ENCODE results near the gene PKMYT1. TPM values are rescaled to one million over a fixed set of nuclear protein-coding genes. Genes with fewer than 3 reads are reported as not detected.
A peak's percentile ranks its signal among the peaks of the same experiment; 100 is the strongest.

The PKMYT1 gene
- total and polyA plus RNA-seq, 2 of the 4 experiments (the other 2 are of a cell fraction): 1.8 to 14.9 TPM

DNA sequence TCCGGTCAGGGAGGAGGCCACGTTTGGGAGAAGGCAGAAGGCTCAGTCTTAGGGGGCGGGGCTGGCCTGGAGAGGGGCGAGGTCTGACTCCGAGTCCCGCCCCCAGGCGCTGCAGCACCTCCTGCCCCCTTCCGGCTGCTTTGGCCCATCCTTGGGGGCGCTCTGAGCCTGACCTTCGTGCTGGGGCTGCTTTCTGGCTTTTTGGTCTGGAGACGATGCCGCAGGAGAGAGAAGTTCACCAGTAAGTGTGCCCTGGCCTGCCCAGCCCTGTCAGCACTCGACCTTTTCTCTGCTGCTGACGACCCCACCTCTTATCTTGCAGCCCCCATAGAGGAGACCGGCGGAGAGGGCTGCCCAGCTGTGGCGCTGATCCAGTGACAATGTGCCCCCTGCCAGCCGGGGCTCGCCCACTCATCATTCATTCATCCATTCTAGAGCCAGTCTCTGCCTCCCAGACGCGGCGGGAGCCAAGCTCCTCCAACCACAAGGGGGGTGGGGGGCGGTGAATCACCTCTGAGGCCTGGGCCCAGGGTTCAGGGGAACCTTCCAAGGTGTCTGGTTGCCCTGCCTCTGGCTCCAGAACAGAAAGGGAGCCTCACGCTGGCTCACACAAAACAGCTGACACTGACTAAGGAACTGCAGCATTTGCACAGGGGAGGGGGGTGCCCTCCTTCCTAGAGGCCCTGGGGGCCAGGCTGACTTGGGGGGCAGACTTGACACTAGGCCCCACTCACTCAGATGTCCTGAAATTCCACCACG, 41.4 kb upstream of the PKMYT1 start (continued):
- peak; percentile 26 for TF ChIP-seq RCOR1 (IDR thresholded peaks at IDR 0.05; ENCODE audit: insufficient replicate concordance, low read length)
- peak; percentile 51 for TF ChIP-seq MAZ (IDR thresholded peaks at IDR 0.05; ENCODE audit: borderline replicate concordance, low read depth, low read length)

DNA sequence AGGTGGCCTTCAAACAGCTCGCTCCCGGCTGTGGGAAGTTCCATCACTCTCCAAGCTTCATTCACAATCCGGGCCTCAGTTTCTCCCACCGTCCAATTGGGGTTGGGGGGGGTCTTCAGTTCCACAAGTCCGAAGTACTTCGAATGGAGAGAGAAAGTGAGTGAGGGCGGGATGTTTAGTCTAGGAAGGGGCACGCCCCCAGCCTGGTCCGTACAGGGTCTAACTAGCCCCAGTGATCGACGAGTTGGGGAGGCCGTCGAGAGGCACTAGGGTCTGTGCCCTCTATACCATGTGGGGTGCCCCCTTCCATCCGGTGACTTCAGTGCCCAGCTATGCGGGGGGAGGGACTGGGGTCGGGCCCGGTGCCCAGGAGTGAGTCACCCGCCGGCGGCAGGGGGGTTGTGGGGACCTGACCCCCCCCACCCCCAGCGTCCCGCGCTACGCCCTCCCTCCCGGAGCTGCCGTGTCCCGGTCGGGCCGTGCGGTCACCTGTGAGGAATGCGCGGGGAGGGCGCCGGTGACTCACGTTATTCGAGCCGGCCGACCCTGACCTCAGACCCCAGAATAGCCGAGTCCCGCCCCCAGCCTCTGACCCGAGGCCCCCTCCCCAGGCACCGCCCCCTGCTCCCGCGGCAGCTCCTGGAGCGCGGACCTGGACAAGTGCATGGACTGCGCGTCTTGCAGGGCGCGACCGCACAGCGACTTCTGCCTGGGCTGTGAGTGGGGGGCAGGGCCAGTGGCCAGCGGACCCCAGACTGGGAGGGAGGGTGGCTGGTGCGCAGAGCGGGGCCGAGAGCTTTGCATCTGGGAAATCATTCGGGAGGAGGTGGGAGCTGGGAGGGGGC, 40.6 kb upstream of the PKMYT1 start:
- ATAC-seq (ENCODE audit: low read depth) (peak; percentile 30), DNase-seq (peak; percentile 89)
- ChIA-PET POLR2A (ENCODE audit: unreplicated experiment) (interaction anchor here (0.6 to 2.0 kb wide), 2 partner anchors 11 to 496 kb away, joined by 3 to 7 read pairs; no protein-coding TSS in a partner anchor), CTCF (interaction anchor here (0.5 to 2.7 kb wide), 2 partner anchors 10 to 1152 kb away, joined by 8 to 12 read pairs; no protein-coding TSS in a partner anchor)
- Histone ChIP-seq H2BK20ac (ENCODE audit: low read depth, low read length) (peak overlapping the region; percentile 4; the same call in 1 of the 2 replicates), H3K18ac (ENCODE audit: low read depth, low read length) (peak overlapping the region; percentile 83), H3K56ac (ENCODE audit: extremely low read depth, insufficient read depth, low read length) (peak overlapping the region; percentile 100), H2AK5ac (ENCODE audit: low read depth, low read length) (peak overlapping the region; percentile 93), H3K27me3 (ENCODE audit: control insufficient read depth, insufficient read depth, low read length) (no peaks in the 10 kb centered on the region; the same call in 1 of the 2 replicates), H2BK15ac (ENCODE audit: low read depth, low read length) (peak overlapping the region; percentile 32; the same call in 1 of the 3 replicates), H3K4me2 (ENCODE audit: low read depth, low read length) (peak overlapping the region; percentile 79), H3K9ac (ENCODE audit: low read depth, low read length) (peak overlapping the region; percentile 94), H3K9me3 (ENCODE audit: control insufficient read depth, insufficient read depth, low read length) (no peaks in the 10 kb centered on the region), H2BK5ac (ENCODE audit: low read depth, low read length, poor library complexity, severe bottlenecking) (peak overlapping the region; percentile 99), H3K4ac (ENCODE audit: low read depth, low read length) (peak overlapping the region; percentile 99), H3K23ac (ENCODE audit: low read depth, low read length) (peak overlapping the region; percentile 100), H4K91ac (ENCODE audit: insufficient read depth, low read depth, low read length) (peak overlapping the region; percentile 98), H3K9me1 (ENCODE audit: insufficient read depth, low read length) (no peaks in the 10 kb centered on the region), H2BK120ac (ENCODE audit: low read depth, low read length) (peak overlapping the region; percentile 91), H4K8ac (ENCODE audit: low read depth in 2 of 2, low read length in 2 of 2) (peak overlapping the region; percentile 74 to 99), H3K27ac (ENCODE audit: insufficient read depth, low read length) (peak overlapping the region; percentile 97), H4K20me1 (ENCODE audit: insufficient read depth, low read length) (peaks cover 31% of the 10 kb centered on the region), H3K79me1 (ENCODE audit: low read depth in 1 of 2, low read length in 2 of 2) (peaks cover 0 to 27% of the 10 kb centered on the region in 2 experiments; a peak in 2 of 4 replicates), H2AFZ (replicated peaks; ENCODE audit: low read length, poor library complexity) (peak overlapping the region; percentile 67), H3K14ac (replicated peaks; ENCODE audit: low read depth, low read length) (peak overlapping the region; percentile 99), H2AK9ac (replicated peaks; ENCODE audit: low read depth, low read length, poor library complexity) (peak overlapping the region; percentile 99), H3K4me1 (ENCODE audit: control insufficient read depth, insufficient read depth, low read length) (peaks cover 11% of the 10 kb centered on the region), H3K4me3 (ENCODE audit: insufficient read depth, low read depth, low read length) (peak overlapping the region; percentile 77), H4K5ac (ENCODE audit: low read depth, low read length) (peak overlapping the region; percentile 76), H3K36me3 (ENCODE audit: control insufficient read depth, insufficient read depth, low read length) (peaks cover 11% of the 10 kb centered on the region)
- no TSS peak for BruUV-seq (replicated peaks)
- intact Hi-C loops (cut with micrococcal nuclease): no loop called here
- 0% methylated on average over 8 of the region's 57 CpGs; no CpG with 5 or more reads in 1 of the 2 experiments for WGBS, 2 experiments (ENCODE audit: extremely low coverage in 2 of 2, insufficient read length in 1 of 2)
- in situ Hi-C loops (cut with MboI; ENCODE audit: low sequenced_read_pairs): no loop called here
- dilution Hi-C loops (cut with HindIII; ENCODE audit: low sequenced_read_pairs, unreplicated experiment): no loop called here
- TF ChIP-seq MAZ (IDR thresholded peaks at IDR 0.05; ENCODE audit: borderline replicate concordance, low read depth, low read length): peak; percentile 81
- no peak for TF ChIP-seq RFX5 (IDR thresholded peaks at IDR 0.05; ENCODE audit: low read depth, low read length)
- TF ChIP-seq, protein P1, sequence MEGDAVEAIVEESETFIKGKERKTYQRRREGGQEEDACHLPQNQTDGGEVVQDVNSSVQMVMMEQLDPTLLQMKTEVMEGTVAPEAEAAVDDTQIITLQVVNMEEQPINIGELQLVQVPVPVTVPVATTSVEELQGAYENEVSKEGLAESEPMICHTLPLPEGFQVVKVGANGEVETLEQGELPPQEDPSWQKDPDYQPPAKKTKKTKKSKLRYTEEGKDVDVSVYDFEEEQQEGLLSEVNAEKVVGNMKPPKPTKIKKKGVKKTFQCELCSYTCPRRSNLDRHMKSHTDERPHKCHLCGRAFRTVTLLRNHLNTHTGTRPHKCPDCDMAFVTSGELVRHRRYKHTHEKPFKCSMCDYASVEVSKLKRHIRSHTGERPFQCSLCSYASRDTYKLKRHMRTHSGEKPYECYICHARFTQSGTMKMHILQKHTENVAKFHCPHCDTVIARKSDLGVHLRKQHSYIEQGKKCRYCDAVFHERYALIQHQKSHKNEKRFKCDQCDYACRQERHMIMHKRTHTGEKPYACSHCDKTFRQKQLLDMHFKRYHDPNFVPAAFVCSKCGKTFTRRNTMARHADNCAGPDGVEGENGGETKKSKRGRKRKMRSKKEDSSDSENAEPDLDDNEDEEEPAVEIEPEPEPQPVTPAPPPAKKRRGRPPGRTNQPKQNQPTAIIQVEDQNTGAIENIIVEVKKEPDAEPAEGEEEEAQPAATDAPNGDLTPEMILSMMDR (conservative IDR thresholded peaks at IDR 0.05; ENCODE audit: low read depth, low read length): no peak
- peak; percentile 43 for TF ChIP-seq BHLHE40 (IDR thresholded peaks at IDR 0.05; ENCODE audit: low read depth, low read length)
- TF ChIP-seq, protein P2, sequence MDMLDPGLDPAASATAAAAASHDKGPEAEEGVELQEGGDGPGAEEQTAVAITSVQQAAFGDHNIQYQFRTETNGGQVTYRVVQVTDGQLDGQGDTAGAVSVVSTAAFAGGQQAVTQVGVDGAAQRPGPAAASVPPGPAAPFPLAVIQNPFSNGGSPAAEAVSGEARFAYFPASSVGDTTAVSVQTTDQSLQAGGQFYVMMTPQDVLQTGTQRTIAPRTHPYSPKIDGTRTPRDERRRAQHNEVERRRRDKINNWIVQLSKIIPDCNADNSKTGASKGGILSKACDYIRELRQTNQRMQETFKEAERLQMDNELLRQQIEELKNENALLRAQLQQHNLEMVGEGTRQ (IDR thresholded peaks at IDR 0.05; ENCODE audit: low read depth, low read length): peak; percentile 64
- TF ChIP-seq CHD1 (IDR thresholded peaks at IDR 0.05; ENCODE audit: low read depth, low read length): peak; percentile 14; the same call in 1 of the 2 replicates
- no peak for TF ChIP-seq SMC3 (IDR thresholded peaks at IDR 0.05; ENCODE audit: low read depth, low read length)
- no peak for TF ChIP-seq RAD21 (IDR thresholded peaks at IDR 0.05; ENCODE audit: low read length)
- no peak for TF ChIP-seq NFE2L2 (IDR thresholded peaks at IDR 0.05; ENCODE audit: low read depth, low read length)
- TF ChIP-seq RCOR1 (IDR thresholded peaks at IDR 0.05; ENCODE audit: insufficient replicate concordance, low read length): no peak
